ENCODE results near the gene SUV39H2.
"Not testable (repeated sequence)": the region's sequence is repeated elsewhere in the genome, so short reads cannot be mapped to it uniquely, and the experiment has no call there.

SUV39H2 gene

DNA sequence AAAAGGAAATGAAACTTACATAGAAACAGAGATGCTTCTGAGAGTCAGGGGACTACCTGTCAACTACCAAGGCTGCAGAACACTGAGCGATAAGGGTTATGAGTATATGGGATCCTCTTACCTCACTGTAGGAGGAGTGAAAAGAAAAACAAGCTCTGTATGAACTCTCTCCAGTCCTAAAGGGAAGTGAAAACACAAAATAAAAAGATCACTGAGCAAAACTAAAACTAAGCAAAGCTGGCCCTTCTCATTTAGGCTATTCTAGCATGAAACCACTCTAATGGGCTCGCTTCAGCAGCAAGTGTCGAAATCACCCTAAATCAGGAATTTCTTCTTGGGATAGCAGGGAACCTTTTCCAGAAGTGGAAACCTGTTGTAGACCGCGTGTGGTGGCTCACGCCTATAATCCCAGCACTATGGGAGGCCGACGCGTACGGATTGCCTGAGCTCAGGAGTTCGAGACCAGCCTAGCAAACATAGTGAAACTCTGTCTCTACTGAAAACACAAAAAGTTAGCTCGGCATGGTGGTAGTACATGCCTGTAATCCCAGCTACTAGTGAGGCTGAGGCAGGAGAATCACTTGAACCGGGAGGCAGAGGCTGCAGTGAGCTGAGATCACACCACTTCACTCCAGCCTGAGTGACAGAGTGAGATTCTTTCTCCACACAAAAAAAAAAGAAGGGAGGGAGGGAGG, 48.2 kb downstream of the SUV39H2 start:
- no peak for DNase-seq (ENCODE audit: low read depth, low spot score)

DNA sequence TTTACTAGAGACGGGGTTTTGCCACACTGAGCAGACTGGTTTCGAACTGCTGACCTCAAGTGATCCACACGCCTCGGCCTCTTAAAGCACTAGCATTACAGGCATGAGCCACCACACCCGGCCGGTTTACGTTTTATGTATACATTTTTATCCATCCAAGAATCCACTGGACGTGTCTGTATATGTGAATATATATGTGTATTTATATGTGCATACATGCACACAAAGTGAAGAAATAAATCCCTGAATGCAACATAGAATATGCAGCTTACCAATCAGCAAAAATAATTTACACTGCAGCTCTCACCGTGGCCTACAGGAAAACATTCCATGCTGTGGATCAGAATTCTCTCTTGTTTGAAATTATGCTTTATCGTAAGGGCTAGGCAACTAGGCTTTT, 51.9 kb downstream of the SUV39H2 start:
- no peak for DNase-seq (ENCODE audit: low read depth, low spot score)

DNA sequence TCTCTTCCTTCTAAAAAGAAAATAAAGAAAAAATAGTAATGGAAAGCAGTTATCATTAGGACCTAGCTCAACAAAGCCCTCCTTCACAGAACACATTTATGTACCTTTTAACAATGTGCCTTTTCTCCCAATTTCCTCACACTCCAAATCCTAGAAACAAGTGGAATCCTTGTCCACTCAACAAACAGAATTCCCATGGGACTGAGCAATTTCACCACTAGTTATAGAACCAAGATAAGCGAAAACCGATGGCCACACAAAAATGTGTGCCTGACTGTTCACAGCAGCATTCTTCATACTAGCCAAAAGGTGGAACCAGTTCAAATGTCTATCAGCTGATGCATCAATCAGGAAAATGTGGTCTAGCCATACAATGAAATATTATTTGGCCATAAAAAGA, 57.9 kb downstream of the SUV39H2 start:
- peak; percentile 7 for DNase-seq (ENCODE audit: low read depth, low spot score)

DNA sequence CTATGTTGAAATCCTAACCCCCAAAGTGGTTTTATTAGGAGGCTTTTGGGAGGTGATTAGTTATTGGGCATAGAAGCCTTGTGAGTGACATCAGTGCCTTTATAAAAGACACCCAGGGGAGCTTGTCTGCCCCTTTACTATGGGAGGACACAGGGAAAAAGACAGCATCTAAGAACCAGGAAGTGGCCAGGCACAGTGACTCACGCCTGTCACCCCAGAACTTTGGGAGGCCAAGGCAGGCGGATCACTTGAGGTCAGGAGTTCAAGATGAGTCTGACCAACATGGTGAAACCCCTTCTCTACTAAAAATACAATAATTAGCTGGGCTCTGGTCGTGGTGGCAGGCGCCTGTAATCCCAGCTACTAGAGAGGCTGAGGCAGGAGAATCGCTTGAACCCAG, 60.3 kb downstream of the SUV39H2 start:
- DNase-seq (ENCODE audit: low read depth, low spot score), result not testable (repeated sequence)

DNA sequence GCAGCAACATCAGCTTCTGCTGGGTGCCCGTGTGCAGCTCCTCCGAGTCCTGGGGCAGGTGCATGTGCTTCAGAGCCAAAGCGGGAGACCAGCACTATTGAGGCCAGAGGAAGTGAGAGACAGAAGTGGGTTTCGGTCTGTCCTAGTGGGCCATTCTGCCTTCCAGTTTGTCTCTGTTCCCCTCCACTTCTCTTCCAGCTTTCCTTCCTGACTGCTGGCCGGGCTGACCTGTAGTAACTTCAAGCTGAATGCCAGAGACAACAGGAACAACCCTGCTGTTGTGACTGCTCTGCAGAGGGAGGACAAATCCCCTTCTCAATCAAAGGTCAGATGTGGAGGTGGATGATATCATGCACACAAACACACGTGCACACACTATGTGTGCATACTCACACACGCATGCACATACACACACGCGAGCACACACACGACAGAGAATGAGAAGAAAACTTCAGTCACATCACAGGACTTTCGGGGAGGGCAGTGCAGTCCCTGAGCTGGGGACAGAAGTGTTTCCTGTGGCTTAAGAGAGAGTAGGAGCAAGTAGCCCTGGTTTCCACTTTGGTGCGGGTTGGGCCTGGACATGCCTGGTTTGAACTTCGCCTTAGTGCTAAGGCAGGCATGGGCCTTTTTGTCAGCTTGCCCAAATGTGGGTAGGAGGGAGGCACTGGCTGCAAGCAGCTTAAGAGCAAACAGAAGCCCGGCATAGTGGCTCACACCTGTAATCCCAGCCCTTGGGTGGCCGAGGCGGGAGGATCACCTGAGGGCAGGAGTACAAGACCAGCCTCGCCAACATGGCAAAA, 63.7 kb downstream of the SUV39H2 start:
- not testable (repeated sequence) for DNase-seq (ENCODE audit: low read depth, low spot score)

DNA sequence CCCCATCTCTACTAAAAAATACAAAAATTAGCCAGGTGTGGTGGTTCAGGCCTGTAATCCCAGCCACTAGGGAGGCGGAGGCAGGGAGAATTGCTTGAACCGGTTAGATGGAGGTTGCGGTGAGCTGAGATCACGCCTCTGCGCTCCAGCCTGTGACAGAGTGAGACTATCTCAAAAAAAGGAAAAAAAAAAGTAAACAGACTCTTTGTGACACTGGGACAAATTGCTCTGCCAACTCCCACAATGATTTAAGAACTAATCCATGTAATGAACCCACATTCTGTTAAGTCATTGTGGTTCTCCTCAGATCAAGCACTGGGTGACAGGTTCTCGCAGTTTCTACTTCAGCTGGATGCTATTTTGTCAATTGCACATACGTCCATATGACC, 64.3 kb downstream of the SUV39H2 start:
- not testable (repeated sequence) for DNase-seq (ENCODE audit: low read depth, low spot score)

DNA sequence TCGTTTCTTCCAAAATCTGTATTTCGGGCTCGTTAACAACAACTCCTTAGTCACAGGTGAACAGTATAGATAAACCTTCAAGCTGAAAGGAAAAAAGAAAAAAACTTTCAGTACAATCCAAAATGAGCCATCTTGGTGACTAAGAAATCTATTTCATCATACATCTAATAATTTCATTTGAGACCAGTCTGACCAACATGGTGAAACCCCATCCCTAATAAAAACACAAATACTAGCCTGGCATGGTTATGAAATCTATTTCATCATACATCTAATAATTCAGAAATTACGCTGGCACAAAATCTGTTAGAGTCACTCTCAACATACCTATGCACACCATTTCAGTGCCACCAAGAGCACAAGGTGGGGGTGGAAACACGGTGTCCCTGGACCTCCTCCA, 66.4 kb downstream of the SUV39H2 start:
- no peak for DNase-seq (ENCODE audit: low read depth, low spot score)

DNA sequence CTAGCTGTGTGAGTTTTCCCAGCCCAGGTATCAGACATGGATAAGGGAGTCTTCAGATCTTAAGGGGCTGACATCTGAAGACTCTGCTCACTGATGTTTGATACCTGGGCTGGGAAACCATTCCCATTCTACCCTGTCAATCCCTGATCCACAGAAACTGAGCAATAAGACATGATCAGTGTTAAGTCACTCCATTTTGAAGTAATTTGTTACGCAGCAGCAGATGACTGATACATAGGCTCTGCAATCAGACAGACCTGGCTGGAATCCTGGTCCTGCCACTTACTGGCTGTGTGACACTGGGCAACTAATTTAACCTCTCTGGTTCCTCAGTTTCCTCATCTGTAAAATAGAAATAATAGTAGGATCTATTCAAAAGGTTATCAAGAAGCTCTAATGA, 68.6 kb downstream of the SUV39H2 start:
- DNase-seq (ENCODE audit: low read depth, low spot score), result no peak

DNA sequence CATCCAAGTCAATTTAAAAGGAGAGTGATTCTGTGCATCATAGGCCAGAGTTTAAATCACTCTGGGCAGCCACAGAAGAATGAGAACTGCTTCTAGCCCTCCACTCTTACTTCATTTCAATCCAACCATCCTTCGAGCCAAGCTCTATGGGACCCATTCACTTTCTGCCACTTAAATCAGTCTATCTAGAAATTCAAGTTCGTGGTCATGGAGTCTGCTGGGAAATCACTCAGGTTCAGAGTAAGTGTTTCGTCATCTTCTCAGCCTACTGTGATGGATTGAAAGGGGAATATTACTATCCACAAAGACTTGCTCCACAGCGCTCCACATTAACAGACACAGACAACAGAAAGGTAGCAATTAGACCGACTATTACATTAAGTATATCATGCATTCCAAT, 70.6 kb downstream of the SUV39H2 start:
- peak; percentile 18 for DNase-seq (ENCODE audit: low read depth, low spot score)

DNA sequence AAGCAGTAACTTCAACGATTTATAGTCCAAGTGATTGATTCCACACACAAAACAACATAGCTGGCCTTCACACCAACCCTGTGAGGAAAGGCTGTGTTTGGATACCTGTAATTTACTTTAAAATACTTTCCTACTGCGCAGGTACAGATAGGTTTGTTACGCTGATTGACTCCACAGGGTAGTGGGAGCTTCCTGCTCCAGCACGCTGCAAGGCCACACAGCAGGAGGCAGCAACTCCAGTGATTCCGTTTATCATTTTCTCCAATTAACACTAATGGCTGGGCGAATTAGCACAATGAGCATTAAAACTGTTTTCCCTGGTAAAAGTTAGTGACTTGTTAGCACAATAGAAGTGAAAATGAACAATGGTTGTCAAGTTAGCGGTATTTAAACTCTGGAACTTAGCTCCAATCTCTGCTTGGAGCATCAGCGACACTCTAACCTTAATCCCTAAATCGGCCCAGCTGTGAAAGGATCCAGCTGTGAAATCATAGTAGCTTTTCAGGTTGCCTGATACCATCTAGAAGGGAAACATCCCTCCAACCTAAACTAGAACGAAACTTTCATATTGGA, 74.3 kb downstream of the SUV39H2 start:
- peak; percentile 35 for DNase-seq (ENCODE audit: low read depth, low spot score)

DNA sequence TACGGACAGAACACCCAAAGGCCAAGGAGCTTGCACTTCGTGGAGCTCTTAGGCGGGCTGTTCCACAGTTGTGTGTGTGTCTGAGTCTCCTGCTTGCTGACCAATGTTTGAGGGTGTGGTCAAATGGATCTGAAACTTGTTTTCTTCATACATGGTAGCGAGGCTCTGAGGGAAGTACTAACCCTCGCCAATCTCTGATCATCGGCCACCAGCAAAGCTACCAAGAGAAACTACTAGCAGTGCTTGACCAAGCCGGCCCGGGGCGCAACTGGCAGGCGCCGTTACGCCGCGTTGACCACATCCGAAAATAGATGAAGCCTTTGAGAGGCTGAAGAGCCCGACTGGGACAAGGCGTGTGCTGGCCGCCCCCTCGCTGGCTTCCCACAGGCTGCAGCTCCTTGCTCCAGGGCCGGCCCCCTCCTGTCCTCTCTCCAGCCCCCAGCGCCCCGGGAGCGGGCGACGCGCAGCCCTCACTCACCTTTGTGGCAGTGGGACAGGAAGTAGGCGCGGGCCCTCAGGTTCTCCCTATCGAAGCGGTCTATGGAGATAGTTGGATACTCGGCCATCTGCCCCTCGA, 74.8 kb downstream of the SUV39H2 start:
- peak; percentile 79 for DNase-seq (ENCODE audit: low read depth, low spot score)
